Measurements from ENCODE around the gene CKB. TPM values are rescaled to one million over a fixed set of nuclear protein-coding genes. Genes with fewer than 3 reads are reported as not detected.

CKB gene
- total RNA-seq, 2 experiments from 2014 or later = 0.82 to 3.0 TPM

DNA sequence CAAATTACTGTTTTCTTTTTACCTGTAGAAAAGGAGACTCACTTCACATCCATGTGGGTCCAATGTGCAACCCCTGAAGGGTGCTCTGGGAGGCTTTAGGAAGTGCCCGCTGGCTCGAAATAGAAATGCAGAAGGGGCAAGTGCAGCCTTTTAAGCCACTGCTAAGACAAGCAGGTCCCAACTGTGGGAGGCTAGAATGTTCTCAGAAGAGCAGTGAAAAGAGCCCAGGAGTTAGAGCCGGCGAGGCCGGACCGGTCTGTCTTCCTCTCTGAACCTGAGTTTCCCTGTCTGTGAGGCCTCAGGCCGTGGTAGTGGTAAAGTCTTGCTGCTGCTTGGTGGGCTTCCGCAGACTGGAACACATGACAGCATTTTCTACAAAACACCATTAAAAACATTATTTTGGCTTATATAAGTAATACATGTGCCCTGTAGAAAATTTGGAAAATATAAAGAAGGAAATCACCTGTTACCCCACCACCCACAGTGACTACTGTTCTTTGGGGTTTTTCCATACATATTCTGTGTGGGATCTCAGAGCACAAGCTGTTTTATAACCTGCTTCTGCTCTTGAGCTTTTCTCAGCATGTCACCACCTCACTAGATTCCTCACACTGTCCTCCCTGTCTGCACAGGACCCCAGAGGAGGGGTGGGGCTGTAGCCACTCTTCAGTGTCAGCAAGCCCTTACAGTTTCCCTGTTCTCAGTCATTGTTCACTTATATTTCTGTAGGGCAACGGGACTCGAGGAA is 6.0 kb downstream of the CKB start:
- DNase-seq (ENCODE audit: low spot score) = no peak
- H3K36me3 ChIP-seq (ENCODE audit: insufficient read depth, low read length) = peaks cover 4% of the 10 kb centered on the region; the same call in 1 of the 2 replicates
- TF ChIP-seq CTCF (conservative IDR thresholded peaks at IDR 0.05; ENCODE audit: low read length) = no peak
- TF ChIP-seq EZH2phosphoT487 (IDR thresholded peaks at IDR 0.05; ENCODE audit: borderline replicate concordance, low read depth, low read length) = no peak
- no TSS peak for BruUV-seq (replicated peaks)
- peaks cover 17% of the 10 kb centered on the region for H3K4me1 ChIP-seq (ENCODE audit: insufficient read depth, low read length, poor library complexity, severe bottlenecking)
- no peak overlapping the region for H3K4me2 ChIP-seq (ENCODE audit: low read length)
- H3K27ac ChIP-seq (ENCODE audit: low read depth, low read length, poor library complexity, severe bottlenecking) = no peak overlapping the region
- CTCF ChIA-PET (ENCODE audit: unreplicated experiment) = no interaction called here
- no peaks in the 10 kb centered on the region; the same call in 1 of the 2 replicates for H4K20me1 ChIP-seq (ENCODE audit: insufficient read depth, low read length)
- H3K9me2 ChIP-seq (ENCODE audit: insufficient read depth, low read length) = no peaks in the 10 kb centered on the region
- POLR2A ChIA-PET = no interaction called here
- no peak overlapping the region for H2AFZ ChIP-seq (ENCODE audit: low read length)
- H3K79me2 ChIP-seq (ENCODE audit: insufficient read depth, low read depth, low read length) = no peaks in the 10 kb centered on the region
- H3K4me3 ChIP-seq (ENCODE audit: low read depth, low read length, poor library complexity, severe bottlenecking) = no peak overlapping the region
- intact Hi-C loops (cut with micrococcal nuclease; ENCODE audit: unreplicated experiment) = loop anchor here (5.0 kb wide), 1 partner anchor 46 kb away; the partner anchor contains the start of genes BAG5 and COA8
- no peaks in the 10 kb centered on the region for H3K9me3 ChIP-seq (ENCODE audit: low read length)

- no peaks in the 10 kb centered on the region for H3K79me2 ChIP-seq (ENCODE audit: insufficient read depth, low read depth, low read length)
- DNase-seq (ENCODE audit: low spot score) = no peak
- no peak overlapping the region for H3K27ac ChIP-seq (ENCODE audit: low read depth, low read length, poor library complexity, severe bottlenecking)
- no peak overlapping the region for H2AFZ ChIP-seq (ENCODE audit: low read length)
- H3K9me2 ChIP-seq (ENCODE audit: insufficient read depth, low read length) = no peaks in the 10 kb centered on the region
- intact Hi-C loops (cut with micrococcal nuclease; ENCODE audit: unreplicated experiment) = loop anchor here (2.0 to 5.0 kb wide), 2 partner anchors 24 to 47 kb away; partner anchors contain the start of genes BAG5 and COA8
- POLR2A ChIA-PET = no interaction called here
- H3K4me2 ChIP-seq (ENCODE audit: low read length) = no peak overlapping the region
- H3K9me3 ChIP-seq (ENCODE audit: low read length) = no peaks in the 10 kb centered on the region
- BruUV-seq (replicated peaks) = no TSS peak
- CTCF ChIA-PET (ENCODE audit: unreplicated experiment) = no interaction called here
- TF ChIP-seq EZH2phosphoT487 (IDR thresholded peaks at IDR 0.05; ENCODE audit: borderline replicate concordance, low read depth, low read length) (no peak), CTCF (conservative IDR thresholded peaks at IDR 0.05; ENCODE audit: low read length) (no peak)
- no peak overlapping the region for H3K4me3 ChIP-seq (ENCODE audit: low read depth, low read length, poor library complexity, severe bottlenecking)
- no peaks in the 10 kb centered on the region; the same call in 1 of the 2 replicates for H4K20me1 ChIP-seq (ENCODE audit: insufficient read depth, low read length)
- peaks cover 4% of the 10 kb centered on the region; the same call in 1 of the 2 replicates for H3K36me3 ChIP-seq (ENCODE audit: insufficient read depth, low read length)
- peaks cover 4% of the 10 kb centered on the region for H3K4me1 ChIP-seq (ENCODE audit: insufficient read depth, low read length, poor library complexity, severe bottlenecking)
Measured at GRCh38 chr14:103514596-103515421, 7.8 kb downstream of the CKB start.

Measured in OCI-LY7 (cell line).